ENCODE measurements around the gene SLC6A13. TPM values are rescaled to one million over a fixed set of nuclear protein-coding genes. Genes with fewer than 3 reads are reported as not detected.

The SLC6A13 gene
- polyA plus RNA-seq, 4 donors = 46.3 to 58.2 (median 48.7) TPM

- DNase-seq (ENCODE audit: low read depth in 4 of 4, low spot score in 3 of 4) = no peak
Measured at GRCh38 chr12:184811-185575, 77.6 kb downstream of the SLC6A13 start.

- DNase-seq (ENCODE audit: low read depth in 4 of 4, low spot score in 3 of 4) = no peak
Measured at GRCh38 chr12:182381-182892, 80.2 kb downstream of the SLC6A13 start.

GRCh38 chr12:181921-182320 is 80.7 kb downstream of the SLC6A13 start:
- DNase-seq (ENCODE audit: low read depth in 4 of 4, low spot score in 3 of 4) = no peak

- no peak for DNase-seq (ENCODE audit: low read depth in 4 of 4, low spot score in 3 of 4)
Measured at GRCh38 chr12:180445-180844, 82.2 kb downstream of the SLC6A13 start.

GRCh38 chr12:179885-180284 is 82.8 kb downstream of the SLC6A13 start:
- DNase-seq (ENCODE audit: low read depth in 4 of 4, low spot score in 3 of 4) = no peak

GRCh38 chr12:179131-179884 is 83.3 kb downstream of the SLC6A13 start:
- no peak for DNase-seq (ENCODE audit: low read depth in 4 of 4, low spot score in 3 of 4)

- DNase-seq (ENCODE audit: low read depth in 4 of 4, low spot score in 3 of 4) = no peak
Measured at GRCh38 chr12:178829-179109, 83.9 kb downstream of the SLC6A13 start.

- DNase-seq (ENCODE audit: low read depth in 4 of 4, low spot score in 3 of 4) = no peak
Measured at GRCh38 chr12:177980-178828, 84.4 kb downstream of the SLC6A13 start.

- DNase-seq (ENCODE audit: low read depth in 4 of 4, low spot score in 3 of 4) = no peak
Measured at GRCh38 chr12:177336-177979, 85.2 kb downstream of the SLC6A13 start.

- no peak for DNase-seq (ENCODE audit: low read depth in 4 of 4, low spot score in 3 of 4)
Measured at GRCh38 chr12:176321-177181, 86.1 kb downstream of the SLC6A13 start.

- no peak for DNase-seq (ENCODE audit: low read depth in 4 of 4, low spot score in 3 of 4)
Measured at GRCh38 chr12:175759-176158, 86.9 kb downstream of the SLC6A13 start.

- DNase-seq (ENCODE audit: low read depth in 4 of 4, low spot score in 3 of 4) = no peak
Measured at GRCh38 chr12:175250-175649, 87.4 kb downstream of the SLC6A13 start.

GRCh38 chr12:174596-174995 is 88.0 kb downstream of the SLC6A13 start:
- no peak for DNase-seq (ENCODE audit: low read depth in 4 of 4, low spot score in 3 of 4)

GRCh38 chr12:174124-174523 is 88.5 kb downstream of the SLC6A13 start:
- no peak for DNase-seq (ENCODE audit: low read depth in 4 of 4, low spot score in 3 of 4)

- DNase-seq (ENCODE audit: low read depth in 4 of 4, low spot score in 3 of 4) = no peak
Measured at GRCh38 chr12:172732-173161, 89.9 kb downstream of the SLC6A13 start.

- no peak for DNase-seq (ENCODE audit: low read depth in 4 of 4, low spot score in 3 of 4)
Measured at GRCh38 chr12:171743-172676, 90.6 kb downstream of the SLC6A13 start.

- no peak for DNase-seq (ENCODE audit: low read depth in 4 of 4, low spot score in 3 of 4)
Measured at GRCh38 chr12:171276-171675, 91.4 kb downstream of the SLC6A13 start.
